Measurements from ENCODE around the gene RPH3AL.

The RPH3AL gene

DNA sequence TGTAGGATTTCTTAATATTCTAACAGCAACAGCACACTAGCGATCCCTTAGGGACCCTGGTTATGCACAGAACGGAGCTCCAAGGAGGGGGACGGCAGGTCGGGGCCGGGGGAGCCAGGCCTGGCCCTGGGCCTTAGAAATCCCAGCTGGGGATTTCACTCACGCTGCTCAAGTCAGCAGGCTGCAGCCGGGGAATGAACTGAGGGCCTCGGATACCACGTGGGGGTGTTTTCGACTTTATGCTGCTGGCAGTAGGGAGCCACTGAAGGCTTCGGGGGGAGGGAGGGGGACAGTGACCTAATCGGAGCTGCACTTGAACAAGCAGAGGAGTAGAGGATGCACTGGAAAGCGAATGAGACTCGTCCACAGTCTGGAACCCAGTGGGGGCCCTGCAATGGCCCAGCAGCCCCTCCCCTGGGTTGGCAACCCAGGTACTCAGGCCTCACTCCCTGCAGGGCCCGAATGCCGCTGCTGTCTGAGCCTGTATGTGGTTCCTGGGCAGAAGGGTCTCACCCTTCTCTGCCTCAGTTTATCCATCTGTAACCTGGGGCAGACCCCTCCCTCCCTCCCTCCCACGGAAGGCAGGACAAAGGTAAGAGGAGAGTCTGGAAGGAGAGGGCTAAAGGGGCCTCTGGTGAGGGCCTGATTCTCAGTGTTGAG, 53.7 kb downstream of the RPH3AL start:
- DNase-seq, result no peak

DNA sequence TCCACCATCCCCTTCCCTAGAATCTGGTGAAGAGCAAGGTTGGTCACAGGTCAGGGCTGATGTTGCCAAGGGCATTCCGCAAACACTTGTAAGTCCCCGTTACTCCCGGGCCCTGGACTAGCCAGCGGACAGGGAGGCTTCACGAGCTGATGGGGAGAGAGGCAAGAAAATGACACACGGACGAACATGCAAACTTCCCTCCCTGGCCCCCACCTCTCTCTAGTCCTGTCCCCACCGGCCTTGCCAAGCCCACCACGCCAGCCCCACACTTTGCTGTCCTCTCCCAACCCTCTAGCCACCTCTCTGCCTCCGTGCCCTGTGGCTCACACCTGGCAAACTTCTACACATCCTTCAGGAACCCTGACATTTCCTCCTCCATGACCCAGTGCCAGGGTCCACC, 54.8 kb downstream of the RPH3AL start:
- DNase-seq, result no peak

DNA sequence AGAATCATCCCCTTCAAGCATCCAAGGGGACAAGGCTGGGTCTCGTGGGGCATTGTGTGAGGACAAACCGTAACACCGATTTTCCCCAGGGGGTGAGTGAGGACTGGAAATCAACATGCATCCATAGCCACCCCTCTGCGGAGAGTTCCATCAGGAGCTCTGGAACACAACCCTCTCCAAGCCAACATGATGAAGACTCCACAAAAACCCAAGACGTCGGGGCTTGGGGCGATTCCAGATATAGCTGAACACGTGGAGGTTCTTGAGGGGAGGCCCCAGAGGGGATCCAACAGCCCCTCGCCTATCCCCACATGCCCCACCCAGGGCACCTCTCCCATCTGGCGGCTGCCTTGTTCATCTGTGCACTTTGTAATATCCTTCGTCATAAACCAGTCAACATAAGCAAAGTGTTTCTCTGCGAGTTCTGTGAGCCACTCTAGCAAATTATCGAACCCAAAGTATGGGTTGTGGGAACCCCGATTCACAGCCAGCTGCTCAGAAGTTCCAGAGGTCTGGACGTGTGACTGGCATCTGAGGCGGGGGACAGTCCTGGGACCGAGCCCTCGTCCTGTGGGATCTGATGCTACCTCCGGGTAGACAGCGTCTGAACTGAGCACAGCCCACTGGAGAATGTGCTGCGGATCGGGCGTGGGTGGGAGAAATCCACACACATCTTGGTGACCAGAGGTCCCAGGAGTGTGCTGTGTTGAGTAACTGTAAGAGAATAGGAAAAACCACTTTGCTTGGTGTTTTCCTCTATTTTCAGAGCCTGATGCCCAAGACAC, 55.5 kb downstream of the RPH3AL start:
- DNase-seq, result no peak

DNA sequence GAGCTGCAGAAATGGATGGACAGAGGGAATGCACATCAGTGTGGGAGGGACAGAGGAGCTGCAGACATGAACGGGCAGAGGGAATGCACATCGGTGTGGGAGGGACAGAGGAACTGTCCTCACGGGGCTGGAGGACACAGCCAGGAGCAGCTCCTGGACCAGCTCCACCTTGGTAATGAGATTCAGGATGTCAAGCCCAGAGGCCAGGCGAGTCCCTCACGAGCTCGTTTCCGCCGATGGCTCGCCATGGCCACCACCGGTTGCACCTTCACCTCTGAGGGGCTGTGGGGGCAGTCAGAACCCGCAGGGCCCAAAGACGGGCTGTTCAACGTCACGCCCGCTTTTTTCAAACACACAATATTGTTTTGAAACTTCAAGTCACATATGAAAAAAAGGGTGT, 56.2 kb downstream of the RPH3AL start:
- DNase-seq, result no peak

DNA sequence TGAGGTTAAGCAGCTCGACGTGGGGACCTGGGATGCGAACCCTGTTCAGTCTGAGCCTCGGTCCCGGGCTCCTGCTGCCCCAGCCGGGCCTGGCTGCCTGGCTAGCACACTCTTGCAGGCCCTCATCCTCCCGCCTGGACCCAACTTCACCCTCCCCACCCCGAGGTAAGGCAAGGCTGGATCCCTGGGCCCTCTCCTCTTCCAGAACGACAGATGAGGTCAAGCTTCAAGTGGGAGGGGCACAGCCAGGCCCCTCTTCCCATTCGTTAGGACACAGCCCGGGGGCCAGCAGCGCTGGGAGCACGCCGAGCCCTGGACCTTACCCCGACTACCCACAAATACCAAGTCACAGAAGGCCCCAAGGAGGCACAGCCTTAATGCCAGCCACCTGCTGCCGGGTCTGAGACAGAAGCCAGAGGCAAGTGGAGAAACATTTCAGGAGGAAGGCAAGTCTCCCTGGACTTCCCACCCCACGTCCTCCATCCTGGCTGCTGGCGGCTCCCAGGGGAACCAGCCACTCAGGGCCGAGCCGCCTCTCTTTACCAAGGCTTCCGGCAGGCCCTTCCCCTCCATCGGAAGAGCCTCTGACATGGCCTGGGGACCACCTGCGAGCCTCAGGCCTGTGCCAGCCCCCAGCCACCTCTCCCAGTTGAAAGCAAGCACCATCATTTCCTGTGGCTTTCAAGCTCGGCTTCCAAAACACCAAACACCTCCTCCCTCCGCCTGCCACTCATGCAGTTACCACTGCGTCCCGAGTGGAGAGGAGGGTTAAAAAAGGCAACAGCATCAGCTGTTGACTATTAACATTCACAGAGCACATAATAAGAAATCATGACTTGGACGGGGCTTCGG, 59.9 kb downstream of the RPH3AL start:
- no peak for DNase-seq

DNA sequence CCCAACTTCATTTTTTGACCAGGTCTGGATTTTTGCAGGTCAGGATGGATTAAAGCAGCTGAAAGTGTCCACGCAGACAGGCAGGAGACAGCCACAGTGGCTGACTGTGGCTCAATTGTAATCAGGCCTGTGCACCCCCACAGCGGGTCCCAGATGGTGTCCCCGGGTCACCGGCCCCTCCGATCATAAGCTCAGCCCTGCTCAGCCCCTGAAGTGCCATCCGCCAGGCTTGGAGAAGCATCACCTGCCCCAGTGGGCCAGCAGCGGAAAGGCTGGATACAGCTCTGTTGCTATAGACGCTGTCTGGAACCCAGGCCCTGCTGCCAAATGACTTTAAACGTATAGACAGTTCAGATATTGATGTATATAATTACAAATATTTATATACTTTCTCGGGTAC, 60.6 kb downstream of the RPH3AL start:
- no peak for DNase-seq

DNA sequence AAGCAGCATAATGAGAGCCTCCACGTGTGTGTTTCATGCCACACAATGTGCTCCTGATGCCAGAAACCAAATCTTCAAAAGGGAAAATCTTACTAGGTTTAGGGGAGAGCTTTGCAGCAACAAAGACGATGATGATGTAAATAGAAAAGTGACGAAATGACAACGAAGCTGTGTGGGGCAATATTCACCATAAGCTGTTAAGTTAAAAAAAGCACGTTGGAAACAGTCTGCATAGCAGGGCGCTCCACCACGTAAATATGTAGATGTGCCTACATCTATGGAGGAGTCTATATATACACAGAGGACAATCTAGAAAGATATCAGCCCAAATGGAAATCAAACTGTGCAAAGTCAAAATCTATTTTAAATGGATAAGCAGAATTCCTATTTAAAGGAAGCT, 61.0 kb downstream of the RPH3AL start:
- no peak for DNase-seq

DNA sequence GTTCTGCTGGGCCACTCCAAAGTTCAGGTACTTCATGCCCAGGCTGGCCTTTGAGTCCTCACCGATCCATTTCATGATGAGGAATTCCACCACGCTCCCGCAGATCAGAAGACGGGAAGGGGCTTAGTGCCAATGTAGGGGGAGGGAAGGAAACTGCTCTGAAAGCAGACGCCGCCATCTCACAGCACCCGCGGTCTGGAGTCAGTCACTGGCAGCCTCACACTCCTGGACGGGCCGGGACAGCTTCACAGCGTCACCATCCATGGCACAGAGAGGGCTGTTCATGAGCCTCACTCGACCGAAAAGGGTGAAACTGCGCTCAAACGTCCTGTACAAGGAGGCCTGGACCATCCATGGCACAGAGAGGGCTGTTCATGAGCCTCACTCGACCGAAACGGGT, 62.0 kb downstream of the RPH3AL start:
- no peak for DNase-seq

DNA sequence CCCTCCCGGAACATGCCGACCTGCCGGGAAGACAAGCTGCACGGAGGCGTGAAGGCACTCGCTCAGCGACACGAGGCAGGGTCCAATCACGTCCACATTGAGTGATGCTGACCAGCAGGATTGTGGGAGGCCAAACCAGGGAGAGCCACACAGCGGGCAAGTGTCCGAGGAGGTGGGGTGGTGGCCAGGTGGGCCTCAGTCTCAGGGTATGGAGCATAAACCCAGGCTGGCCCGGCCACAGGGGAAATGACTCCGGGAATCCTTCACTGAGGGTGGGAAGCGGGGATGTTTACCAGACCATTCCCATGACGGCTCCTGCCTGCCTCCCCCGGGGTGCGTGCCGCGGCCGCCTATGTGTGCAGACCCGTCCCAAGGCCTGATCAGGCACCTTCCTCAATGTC, 62.5 kb downstream of the RPH3AL start:
- no peak for DNase-seq

DNA sequence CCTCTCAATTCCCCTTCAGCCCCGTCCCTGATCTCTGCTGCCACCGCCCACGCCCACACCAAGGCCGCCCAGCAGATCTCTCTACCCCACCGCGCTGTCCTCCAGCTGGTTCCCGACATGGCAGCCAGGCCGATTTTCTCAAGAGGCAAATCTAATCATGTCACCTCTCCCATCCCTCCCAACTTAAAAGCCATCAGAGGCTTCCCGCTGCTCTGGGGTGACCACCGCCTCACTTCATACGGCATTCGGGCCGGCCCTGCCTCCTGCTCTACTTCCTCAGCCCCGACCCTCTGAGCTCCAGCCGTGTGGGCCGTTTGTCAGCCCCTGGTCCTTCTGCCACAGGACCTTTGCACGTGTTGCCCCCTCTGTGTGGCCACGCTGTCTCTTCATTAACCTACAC, 63.2 kb downstream of the RPH3AL start:
- no peak for DNase-seq

DNA sequence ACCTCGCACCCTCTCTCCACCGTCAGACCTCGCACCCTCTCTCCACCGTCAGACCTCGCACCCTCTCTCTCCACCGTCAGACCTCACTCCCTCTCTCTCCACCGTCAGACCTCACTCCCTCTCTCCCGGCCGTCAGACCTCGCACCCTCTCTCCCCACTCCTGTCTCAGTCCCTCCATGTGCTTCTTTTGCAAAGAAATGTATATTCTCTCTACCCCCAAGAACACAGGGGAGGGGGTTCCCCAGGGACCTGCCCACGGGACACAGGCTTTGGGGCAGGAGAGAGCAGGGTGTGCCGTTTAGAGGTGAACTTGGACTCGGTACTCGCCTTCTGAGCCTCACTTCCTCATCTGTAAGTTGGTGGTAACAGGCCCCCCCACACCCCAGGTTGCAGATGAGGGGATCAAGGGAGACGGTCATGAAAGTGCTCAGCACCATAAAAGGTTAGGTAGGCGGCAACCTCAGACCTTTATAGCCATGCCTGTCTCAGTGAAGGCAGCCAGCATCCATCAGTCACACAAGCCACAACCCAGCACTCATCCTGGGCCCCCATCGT, 63.7 kb downstream of the RPH3AL start:
- no peak for DNase-seq

DNA sequence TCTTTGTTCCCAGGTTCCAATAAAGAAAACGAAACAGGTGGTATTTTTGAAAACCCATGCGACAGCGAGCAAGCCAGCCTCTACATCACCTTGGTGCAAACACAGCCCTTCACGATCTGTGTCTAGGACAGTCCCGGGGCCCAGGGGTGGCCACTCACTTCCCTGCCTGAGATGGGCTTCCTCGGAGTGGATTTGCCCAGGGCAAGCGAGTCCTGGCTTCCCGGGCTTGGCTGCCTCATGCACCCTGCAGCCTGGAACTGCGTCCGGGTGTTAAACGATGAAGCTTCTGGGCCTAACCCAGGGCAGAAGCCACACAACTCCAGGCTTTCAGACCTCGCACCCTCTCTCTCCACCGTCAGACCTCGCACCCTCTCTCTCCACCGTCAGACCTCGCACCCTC, 66.0 kb downstream of the RPH3AL start:
- DNase-seq, result no peak

DNA sequence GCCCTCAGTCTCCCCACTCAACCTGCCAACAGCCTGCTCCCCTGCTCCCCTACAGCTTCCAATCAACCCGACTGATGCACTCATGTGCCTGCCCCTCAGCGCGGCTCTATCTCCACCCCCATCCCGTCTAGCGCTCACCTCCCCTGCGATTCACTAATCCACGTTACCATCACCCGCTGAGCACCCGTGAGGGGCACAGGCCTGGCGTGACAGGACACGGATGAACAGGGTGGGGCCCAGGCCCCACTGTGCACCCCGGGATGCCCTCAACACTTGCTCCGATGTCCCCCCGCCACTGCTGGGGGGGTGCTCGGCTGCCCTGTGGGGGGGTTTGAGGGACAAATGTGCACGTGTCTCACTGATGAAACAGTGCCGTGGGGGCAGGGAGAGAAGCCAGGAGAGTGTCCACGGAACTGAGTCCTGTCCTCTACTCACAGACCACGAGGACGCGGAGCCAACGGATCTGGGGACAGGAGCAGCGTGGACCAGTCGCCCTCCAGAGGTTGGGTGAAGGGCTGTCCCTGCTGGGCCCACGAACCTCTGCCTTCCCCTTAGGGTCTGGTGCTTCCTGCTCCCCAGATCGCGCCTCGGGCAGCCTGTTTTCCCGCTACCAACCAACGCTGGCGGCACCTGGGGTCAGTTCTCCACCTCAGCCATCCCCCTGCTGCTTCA, 66.7 kb downstream of the RPH3AL start:
- DNase-seq, result no peak

DNA sequence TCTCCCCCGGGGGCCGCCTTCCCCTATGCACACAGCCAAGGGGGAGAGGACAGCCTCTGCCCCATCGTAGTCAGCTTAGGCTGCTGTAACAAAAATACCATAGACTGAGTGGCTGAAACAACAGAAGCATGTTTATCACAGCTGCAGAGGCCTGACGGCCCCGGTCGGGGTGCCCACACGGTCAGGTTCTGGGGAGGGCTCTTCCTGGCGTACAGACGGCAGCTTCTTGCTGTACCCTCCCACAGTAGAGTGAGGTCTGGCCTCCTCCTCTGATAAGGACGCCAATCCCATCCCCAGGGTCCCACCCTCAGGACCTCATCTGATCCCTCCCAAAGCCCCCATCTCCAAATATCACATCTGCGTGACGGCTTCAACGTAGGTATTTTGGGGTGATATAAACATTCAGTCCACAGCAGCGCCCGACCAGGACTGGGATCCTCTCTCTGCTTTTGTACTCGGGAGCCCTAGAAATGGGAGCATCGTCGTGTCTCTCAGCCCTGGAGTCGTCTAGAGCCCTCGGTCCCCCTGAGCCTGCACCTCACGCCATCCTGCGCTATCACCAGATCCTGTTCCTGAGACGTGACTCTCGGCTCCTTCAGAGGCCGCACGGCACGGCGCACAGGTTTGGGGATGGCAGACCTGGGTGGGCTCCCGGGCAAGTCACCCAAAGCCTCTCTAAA, 67.8 kb downstream of the RPH3AL start:
- no peak for DNase-seq

DNA sequence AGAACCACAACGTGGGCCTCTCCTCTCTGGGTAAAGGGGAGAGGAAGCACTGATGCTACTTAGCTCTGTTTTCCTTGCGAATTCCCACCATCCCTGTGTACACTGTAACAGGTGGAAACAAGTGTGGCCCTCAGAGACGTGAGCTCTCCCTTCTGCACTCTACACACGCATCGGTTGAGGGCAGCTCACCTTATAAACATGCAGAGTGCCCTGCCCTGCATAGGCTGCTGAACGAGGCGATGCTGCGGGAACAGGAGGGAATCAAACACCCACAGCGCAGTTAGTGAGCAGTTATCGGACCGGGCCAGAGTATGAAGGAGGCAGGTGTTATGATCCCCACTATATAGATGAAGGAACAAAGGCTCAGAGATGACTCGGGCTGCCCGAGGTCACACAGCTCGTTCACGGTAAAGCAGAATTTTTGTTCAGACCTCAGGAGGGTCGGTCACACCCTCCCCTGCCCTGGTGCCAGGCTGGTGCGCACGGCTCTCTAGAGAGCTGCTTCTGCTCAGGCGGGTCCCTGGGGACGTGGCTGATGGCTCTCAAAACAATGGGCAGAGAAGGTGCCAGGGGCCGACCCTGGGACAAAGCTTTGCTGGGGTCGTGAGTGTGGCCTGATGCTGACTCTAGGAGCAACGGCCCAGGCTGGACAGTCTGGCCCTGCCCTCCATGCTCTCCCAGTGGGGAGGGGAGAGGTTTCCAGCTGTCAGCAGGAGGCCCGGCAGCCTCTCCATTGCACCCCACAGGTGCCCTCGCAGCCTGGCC, 68.5 kb downstream of the RPH3AL start:
- DNase-seq, result no peak

DNA sequence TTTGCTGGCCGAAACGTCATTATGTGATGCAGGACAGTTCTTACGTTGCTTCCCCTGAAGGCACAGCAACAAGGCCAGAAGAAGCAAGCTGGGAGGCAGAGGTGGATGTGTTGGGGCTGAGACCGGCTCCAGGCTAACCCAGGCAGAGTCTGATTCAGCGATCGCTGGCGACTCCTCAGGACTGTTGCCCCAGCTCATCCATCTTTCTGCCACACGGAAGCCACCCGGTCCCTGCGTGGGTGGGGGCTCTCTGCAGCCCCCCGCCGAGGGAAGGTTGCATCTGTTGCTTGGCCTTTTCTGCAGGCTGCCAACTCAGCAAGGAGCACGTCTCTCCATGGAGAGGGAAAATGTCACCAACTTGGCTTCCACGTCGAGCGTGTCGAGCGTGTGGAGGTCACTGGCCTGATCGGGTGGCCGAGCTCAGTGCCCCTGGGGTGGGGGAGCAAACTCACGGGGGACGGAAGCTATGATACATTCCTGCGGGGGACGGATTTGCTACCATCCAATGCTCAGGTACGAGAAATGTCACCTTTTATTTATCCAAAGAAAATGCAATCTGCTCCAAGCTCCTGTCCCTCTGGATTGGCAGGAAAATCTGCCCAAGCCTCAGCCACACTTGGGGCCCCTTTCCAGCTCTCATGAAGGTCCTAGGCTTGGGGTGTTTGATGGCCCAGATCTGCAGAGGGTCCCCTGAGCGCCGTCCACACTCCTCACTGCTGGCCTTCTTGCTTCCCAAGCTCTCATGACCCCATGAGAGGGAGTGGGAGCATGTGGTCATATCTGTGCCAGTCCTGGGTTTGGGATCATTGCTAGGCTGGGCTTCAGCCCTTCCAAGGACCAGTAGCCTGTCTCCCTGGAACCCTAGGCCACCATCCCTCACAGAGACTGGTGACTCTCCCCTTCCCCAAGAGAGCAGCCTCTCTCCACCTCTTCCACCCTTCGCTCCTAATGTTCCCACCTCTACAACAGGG, 69.4 kb downstream of the RPH3AL start:
- DNase-seq, result no peak

DNA sequence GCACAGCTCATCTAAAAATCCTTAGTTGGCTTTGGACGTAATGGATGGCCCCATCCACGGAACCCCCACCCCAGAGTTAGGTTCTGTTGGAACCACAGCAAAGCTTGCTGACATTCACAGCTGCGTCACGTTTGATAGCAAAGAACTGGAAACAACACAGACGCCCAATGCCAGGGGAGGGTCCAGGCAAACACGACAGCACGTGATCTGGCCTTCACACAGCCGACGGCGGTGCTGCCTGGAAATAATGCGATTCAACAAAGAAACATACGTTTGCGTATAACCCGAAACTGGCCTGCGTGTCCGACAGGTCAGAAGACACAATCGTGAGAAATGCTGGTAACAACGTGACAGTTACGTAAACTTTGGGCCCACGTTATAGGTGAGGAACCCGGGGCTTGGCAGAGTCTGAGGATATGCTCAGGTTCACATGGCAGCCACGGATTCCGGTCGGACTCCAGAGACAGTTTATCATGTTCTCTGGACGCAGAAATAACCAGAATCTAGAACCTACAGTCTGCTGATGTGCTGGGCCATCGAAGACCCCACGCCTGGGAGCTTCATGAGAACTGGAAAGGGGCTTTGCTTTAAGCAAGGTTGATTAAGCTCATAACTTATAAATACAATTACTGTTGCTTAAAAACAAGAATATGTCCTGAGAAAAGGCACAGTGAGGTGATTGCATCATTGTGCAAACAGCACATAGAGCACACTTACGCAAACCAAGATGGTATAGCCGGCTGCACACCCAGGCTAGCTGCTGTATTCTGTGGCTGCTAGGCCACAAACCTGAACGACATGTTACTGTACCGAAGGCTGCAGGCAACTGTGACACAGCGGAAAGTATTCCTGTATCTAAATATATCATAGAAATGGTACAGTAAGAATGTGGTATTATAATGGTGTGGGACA, 70.4 kb downstream of the RPH3AL start:
- no peak for DNase-seq

DNA sequence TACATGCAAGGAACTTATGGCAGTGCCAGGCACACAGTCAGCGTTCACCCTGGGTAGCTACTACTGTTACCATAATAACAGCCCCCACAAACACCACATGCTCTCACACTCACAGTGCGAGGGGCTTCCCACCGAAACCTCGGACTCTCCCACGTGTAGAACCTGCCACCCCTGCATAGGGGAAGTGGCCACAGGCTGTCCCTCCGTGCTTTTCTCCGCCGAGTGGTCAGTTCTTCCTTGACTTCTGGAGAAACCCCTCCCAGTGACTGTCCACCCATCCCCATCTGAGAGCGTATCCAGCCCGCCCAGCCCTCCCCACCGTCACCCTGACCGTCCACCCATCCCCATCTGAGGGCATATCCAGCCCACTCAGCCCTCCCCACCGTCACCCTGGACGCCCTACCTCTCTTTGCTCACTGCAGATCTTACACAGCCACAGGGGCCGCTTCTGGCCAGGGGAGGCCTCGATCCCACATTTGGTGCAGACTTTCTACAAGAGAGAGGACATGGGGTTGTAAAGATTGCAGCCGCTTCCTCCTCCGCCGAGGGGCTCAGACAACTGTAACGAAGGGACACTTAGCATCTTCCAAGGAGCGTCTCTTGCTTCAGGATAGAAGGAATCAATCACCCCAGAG, 71.1 kb downstream of the RPH3AL start:
- DNase-seq, result no peak

DNA sequence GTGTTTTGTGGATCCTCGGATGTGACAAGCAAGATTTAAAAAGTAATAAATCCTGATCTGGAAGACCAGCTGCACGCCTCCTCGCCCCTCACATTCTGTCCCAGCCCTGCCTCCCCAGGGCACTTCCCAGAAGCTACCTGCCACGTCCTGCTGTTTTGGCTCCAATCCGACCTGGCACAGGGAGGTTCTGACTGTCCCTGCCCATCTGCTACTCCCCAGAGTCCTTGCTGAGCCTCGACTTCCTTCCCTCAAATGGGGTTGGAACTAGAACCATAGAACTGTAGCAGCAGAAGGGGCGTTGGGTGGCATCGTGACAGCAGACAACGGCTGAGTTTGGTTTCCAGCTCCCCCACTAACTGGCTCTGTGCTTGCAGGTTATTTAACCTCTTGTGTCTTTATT, 71.7 kb downstream of the RPH3AL start:
- no peak for DNase-seq
